HepG2 (cell line): ENCODE results near the gene NT5DC4. TPM values are rescaled to one million over a fixed set of nuclear protein-coding genes. Genes with fewer than 3 reads are reported as not detected.

Source experiments
- ATF7 ChIP-seq, 2 experiments: fragments of 450-650 bp in 1 of 2; sonication (generic) in 1 of 2; formaldehyde crosslinking in 1 of 2; IDR thresholded peaks; 2 replicates each; pipeline versions ENCODE4 v1.4.0 to v1.6.1; 2016 to 2020; ENCODE audit warnings: antibody characterized with exemption in 1 of 2, mild to moderate bottlenecking in 1 of 2, missing genetic modification reagents in 1 of 2
- CREBL2 ChIP-seq: sonication (generic); formaldehyde crosslinking; IDR thresholded peaks from 2 replicates; pipeline ENCODE4 v1.8.1; 2023; ENCODE audit warnings: missing genetic modification reagents, mild to moderate bottlenecking, borderline replicate concordance
- DPF2 ChIP-seq: sonication (generic); formaldehyde crosslinking; IDR thresholded peaks from 2 replicates; pipeline ENCODE4 v1.4.0; 2020; ENCODE audit warnings: mild to moderate bottlenecking, low read depth, missing genetic modification reagents, borderline replicate concordance
- ESRRA ChIP-seq: sonication (generic); formaldehyde crosslinking; IDR thresholded peaks from 2 replicates; pipeline ENCODE4 v1.5.1; 2020; ENCODE audit warnings: mild to moderate bottlenecking, low read depth, missing genetic modification reagents
- HMGA1 ChIP-seq: sonication (generic); formaldehyde crosslinking; conservative IDR thresholded peaks from 2 replicates; pipeline ENCODE4 v1.4.0; 2020; ENCODE audit warnings: missing genetic modification reagents
- JUND ChIP-seq: sonication (generic); formaldehyde crosslinking; IDR thresholded peaks from 2 replicates; pipeline ENCODE4 v1.8.0; 2022; ENCODE audit warnings: mild to moderate bottlenecking, missing genetic modification reagents
- NKX3-1 ChIP-seq: sonication (generic); formaldehyde crosslinking; IDR thresholded peaks from 2 replicates; pipeline ENCODE4 v1.5.0; 2020; ENCODE audit warnings: missing genetic modification reagents
- NONO ChIP-seq, 2 experiments: fragments of 450-650 bp in 1 of 2; sonication (generic) in 1 of 2; formaldehyde crosslinking in 1 of 2; IDR thresholded peaks in 1 of 2; conservative IDR thresholded peaks in 1 of 2; 2 replicates each; pipeline versions ENCODE4 v1.6.1 to v1.8.0; 2017 to 2022; ENCODE audit warnings: mild to moderate bottlenecking in 1 of 2, missing genetic modification reagents in 1 of 2, moderate library complexity in 1 of 2
- RAD51 ChIP-seq: fragments of 450-650 bp; IDR thresholded peaks from 2 replicates; pipeline ENCODE4 v1.6.1; 2016; ENCODE audit warnings: borderline replicate concordance
- SP5 ChIP-seq: IDR thresholded peaks from 2 replicates; pipeline ENCODE4 v1.6.1; 2016; ENCODE audit warnings: low read depth, borderline replicate concordance
- TBP ChIP-seq: sonication (generic); formaldehyde crosslinking; IDR thresholded peaks from 2 replicates; pipeline ENCODE4 v1.5.0; 2020; ENCODE audit warnings: missing genetic modification reagents
- TOPORS ChIP-seq: sonication (generic); formaldehyde crosslinking; IDR thresholded peaks from 2 replicates; pipeline ENCODE4 v1.8.0; 2023; ENCODE audit warnings: mild to moderate bottlenecking, missing genetic modification reagents
- UBTF ChIP-seq: sonication (generic); formaldehyde crosslinking; IDR thresholded peaks from 2 replicates; pipeline ENCODE4 v1.4.0; 2020; ENCODE audit warnings: mild to moderate bottlenecking, missing genetic modification reagents
- ZBTB42 ChIP-seq: sonication (generic); formaldehyde crosslinking; IDR thresholded peaks from 2 replicates; pipeline ENCODE4 v1.5.0; 2020; ENCODE audit warnings: mild to moderate bottlenecking, missing genetic modification reagents
- ZNF121 ChIP-seq: sonication (generic); formaldehyde crosslinking; IDR thresholded peaks from 2 replicates; pipeline ENCODE4 v1.5.0; 2020; ENCODE audit warnings: mild to moderate bottlenecking, missing genetic modification reagents
- ZNF850 ChIP-seq: sonication (generic); formaldehyde crosslinking; conservative IDR thresholded peaks from 2 replicates; pipeline ENCODE4 v1.9.0; 2021; ENCODE audit warnings: mild to moderate bottlenecking, missing genetic modification reagents
- polyA plus RNA-seq, 8 experiments: library from polyadenylated mRNA; depleted of rRNA in 3 of 8; stranded (reverse) in 7 of 8; unstranded in 1 of 8; fragments of >200 nt; fragmentation: Illumina TruSeq in 4 of 8; extraction: Trizol in 4 of 8; gene quantifications; 2 replicates each; pipeline versions ENCODE4 v1.2.1 to v1.2.3, GENCODE V29; 2011 to 2016; ENCODE audit warnings: low read depth in 4 of 8, missing spikeins in 1 of 8, mixed read lengths in 1 of 8; ENCODE audit not compliant: insufficient read depth in 1 of 8
- total RNA-seq, 5 experiments: library from RNA; depleted of rRNA; stranded (reverse); fragments of >200 nt; fragmentation: Illumina TruSeq; extraction: Trizol; gene quantifications; 2 replicates each; pipeline ENCODE4 v1.2.3, GENCODE V29; 2016; ENCODE audit warnings: low read depth in 1 of 5
- TF ChIP-seq, protein P1 (sequence below): sonication (generic); formaldehyde crosslinking; IDR thresholded peaks from 2 replicates; pipeline ENCODE4 v1.4.0; 2020; ENCODE audit warnings: missing genetic modification reagents
- TF ChIP-seq, protein P2 (sequence below): IDR thresholded peaks from 2 replicates; pipeline ENCODE4 v1.4.0; 2020; ENCODE audit warnings: mild to moderate bottlenecking, missing genetic modification reagents

Gene NT5DC4
- total and polyA plus RNA-seq, 2 of the 13 experiments (the other 11 are each of a cell fraction or from before 2014, with no cell fraction given): 0.04 to 4.2 TPM

GRCh38 chr2:112692495-112692911, 28.3 kb upstream of the NT5DC4 start (continued):
- TF ChIP-seq, protein P1, sequence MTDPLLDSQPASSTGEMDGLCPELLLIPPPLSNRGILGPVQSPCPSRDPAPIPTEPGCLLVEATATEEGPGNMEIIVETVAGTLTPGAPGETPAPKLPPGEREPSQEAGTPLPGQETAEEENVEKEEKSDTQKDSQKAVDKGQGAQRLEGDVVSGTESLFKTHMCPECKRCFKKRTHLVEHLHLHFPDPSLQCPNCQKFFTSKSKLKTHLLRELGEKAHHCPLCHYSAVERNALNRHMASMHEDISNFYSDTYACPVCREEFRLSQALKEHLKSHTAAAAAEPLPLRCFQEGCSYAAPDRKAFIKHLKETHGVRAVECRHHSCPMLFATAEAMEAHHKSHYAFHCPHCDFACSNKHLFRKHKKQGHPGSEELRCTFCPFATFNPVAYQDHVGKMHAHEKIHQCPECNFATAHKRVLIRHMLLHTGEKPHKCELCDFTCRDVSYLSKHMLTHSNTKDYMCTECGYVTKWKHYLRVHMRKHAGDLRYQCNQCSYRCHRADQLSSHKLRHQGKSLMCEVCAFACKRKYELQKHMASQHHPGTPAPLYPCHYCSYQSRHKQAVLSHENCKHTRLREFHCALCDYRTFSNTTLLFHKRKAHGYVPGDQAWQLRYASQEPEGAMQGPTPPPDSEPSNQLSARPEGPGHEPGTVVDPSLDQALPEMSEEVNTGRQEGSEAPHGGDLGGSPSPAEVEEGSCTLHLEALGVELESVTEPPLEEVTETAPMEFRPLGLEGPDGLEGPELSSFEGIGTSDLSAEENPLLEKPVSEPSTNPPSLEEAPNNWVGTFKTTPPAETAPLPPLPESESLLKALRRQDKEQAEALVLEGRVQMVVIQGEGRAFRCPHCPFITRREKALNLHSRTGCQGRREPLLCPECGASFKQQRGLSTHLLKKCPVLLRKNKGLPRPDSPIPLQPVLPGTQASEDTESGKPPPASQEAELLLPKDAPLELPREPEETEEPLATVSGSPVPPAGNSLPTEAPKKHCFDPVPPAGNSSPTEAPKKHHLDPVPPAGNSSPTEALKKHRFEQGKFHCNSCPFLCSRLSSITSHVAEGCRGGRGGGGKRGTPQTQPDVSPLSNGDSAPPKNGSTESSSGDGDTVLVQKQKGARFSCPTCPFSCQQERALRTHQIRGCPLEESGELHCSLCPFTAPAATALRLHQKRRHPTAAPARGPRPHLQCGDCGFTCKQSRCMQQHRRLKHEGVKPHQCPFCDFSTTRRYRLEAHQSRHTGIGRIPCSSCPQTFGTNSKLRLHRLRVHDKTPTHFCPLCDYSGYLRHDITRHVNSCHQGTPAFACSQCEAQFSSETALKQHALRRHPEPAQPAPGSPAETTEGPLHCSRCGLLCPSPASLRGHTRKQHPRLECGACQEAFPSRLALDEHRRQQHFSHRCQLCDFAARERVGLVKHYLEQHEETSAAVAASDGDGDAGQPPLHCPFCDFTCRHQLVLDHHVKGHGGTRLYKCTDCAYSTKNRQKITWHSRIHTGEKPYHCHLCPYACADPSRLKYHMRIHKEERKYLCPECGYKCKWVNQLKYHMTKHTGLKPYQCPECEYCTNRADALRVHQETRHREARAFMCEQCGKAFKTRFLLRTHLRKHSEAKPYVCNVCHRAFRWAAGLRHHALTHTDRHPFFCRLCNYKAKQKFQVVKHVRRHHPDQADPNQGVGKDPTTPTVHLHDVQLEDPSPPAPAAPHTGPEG (CRISPR knock-in tag): no peak
- TF ChIP-seq JUND (CRISPR knock-in tag) (peak; percentile 85), HMGA1 (no peak), NONO (IDR thresholded peaks at IDR 0.05) (no peak), NONO (CRISPR knock-in tag; conservative IDR thresholded peaks at IDR 0.05) (no peak), ZNF121 (CRISPR knock-in tag) (no peak), TOPORS (CRISPR knock-in tag) (no peak), ZBTB42 (CRISPR knock-in tag) (no peak), UBTF (CRISPR knock-in tag) (no peak; the same call in 1 of the 2 replicates), NKX3-1 (CRISPR knock-in tag) (no peak), SP5 (CRISPR knock-in tag) (no peak), RAD51 (peak; percentile 55; the same call in 1 of the 2 replicates), ZNF850 (CRISPR knock-in tag) (no peak), TBP (CRISPR knock-in tag) (no peak), ATF7 (IDR thresholded peaks at IDR 0.05) (peak; percentile 86), ATF7 (CRISPR knock-in tag; IDR thresholded peaks at IDR 0.05) (no peak), DPF2 (CRISPR knock-in tag) (0 out of 2 replicates have a peak, but pooled peaks have one; percentile 15), ESRRA (peak; percentile 73; the same call in 1 of the 2 replicates), CREBL2 (CRISPR knock-in tag) (no peak)
- TF ChIP-seq, protein P2, sequence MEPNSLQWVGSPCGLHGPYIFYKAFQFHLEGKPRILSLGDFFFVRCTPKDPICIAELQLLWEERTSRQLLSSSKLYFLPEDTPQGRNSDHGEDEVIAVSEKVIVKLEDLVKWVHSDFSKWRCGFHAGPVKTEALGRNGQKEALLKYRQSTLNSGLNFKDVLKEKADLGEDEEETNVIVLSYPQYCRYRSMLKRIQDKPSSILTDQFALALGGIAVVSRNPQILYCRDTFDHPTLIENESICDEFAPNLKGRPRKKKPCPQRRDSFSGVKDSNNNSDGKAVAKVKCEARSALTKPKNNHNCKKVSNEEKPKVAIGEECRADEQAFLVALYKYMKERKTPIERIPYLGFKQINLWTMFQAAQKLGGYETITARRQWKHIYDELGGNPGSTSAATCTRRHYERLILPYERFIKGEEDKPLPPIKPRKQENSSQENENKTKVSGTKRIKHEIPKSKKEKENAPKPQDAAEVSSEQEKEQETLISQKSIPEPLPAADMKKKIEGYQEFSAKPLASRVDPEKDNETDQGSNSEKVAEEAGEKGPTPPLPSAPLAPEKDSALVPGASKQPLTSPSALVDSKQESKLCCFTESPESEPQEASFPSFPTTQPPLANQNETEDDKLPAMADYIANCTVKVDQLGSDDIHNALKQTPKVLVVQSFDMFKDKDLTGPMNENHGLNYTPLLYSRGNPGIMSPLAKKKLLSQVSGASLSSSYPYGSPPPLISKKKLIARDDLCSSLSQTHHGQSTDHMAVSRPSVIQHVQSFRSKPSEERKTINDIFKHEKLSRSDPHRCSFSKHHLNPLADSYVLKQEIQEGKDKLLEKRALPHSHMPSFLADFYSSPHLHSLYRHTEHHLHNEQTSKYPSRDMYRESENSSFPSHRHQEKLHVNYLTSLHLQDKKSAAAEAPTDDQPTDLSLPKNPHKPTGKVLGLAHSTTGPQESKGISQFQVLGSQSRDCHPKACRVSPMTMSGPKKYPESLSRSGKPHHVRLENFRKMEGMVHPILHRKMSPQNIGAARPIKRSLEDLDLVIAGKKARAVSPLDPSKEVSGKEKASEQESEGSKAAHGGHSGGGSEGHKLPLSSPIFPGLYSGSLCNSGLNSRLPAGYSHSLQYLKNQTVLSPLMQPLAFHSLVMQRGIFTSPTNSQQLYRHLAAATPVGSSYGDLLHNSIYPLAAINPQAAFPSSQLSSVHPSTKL (CRISPR knock-in tag): peak; percentile 94
